ENCODE measurements around the gene OLFML2B. TPM values are rescaled to one million over a fixed set of nuclear protein-coding genes. Genes with fewer than 3 reads are reported as not detected.

OLFML2B gene
- total RNA-seq, 2 donors from 2014 or later: 1.6 to 4.9 TPM

DNA sequence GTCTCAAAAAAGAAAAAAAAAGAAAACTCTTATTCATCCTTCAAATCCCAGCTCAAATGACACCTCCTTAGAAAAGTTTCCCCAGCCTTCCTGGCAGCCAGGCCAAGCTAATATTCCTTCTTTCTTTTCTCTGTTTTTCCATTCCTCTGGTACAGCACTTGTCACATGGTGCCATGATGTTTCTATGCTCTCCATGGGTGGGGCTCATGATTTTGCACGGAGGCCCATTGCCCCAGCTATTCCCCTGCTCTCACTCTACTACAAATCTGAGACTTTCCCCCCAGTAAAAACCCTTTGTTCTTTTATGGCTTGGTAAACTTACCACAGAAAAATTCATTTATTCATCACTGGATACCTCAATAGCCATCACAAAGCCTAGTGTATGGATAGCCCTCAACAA lies 26.5 kb downstream of the OLFML2B start:
- TF ChIP-seq, protein P1, sequence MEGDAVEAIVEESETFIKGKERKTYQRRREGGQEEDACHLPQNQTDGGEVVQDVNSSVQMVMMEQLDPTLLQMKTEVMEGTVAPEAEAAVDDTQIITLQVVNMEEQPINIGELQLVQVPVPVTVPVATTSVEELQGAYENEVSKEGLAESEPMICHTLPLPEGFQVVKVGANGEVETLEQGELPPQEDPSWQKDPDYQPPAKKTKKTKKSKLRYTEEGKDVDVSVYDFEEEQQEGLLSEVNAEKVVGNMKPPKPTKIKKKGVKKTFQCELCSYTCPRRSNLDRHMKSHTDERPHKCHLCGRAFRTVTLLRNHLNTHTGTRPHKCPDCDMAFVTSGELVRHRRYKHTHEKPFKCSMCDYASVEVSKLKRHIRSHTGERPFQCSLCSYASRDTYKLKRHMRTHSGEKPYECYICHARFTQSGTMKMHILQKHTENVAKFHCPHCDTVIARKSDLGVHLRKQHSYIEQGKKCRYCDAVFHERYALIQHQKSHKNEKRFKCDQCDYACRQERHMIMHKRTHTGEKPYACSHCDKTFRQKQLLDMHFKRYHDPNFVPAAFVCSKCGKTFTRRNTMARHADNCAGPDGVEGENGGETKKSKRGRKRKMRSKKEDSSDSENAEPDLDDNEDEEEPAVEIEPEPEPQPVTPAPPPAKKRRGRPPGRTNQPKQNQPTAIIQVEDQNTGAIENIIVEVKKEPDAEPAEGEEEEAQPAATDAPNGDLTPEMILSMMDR (IDR thresholded peaks at IDR 0.05): no peak
- no peak for TF ChIP-seq POLR2A (IDR thresholded peaks at IDR 0.05)
- no peak overlapping the region for H3K27ac ChIP-seq
- no peaks in the 10 kb centered on the region for H3K27me3 ChIP-seq
- H3K4me1 ChIP-seq: no peaks in the 10 kb centered on the region
- 83 to 93% methylated on average over 1 of the region's 1 CpG for WGBS, 2 donors
- no peak for ATAC-seq
- no peak overlapping the region for H3K4me3 ChIP-seq
- no peaks in the 10 kb centered on the region for H3K9me3 ChIP-seq
- no peaks in the 10 kb centered on the region for H3K36me3 ChIP-seq (replicated peaks in 1 of 2; ENCODE audit: insufficient read depth in 1 of 2, low read depth in 2 of 2)
- intact Hi-C loops (cut with DNase I): no loop called here
- DNase-seq: no peak

GRCh38 chr1:161994175-161994668 lies 29.4 kb downstream of the OLFML2B start:
- Histone ChIP-seq H3K27me3 (no peaks in the 10 kb centered on the region), H3K27ac (no peak overlapping the region)

GRCh38 chr1:161993576-161993975 lies 30.1 kb downstream of the OLFML2B start:
- Histone ChIP-seq H3K27me3 (no peaks in the 10 kb centered on the region), H3K4me3 (no peak overlapping the region), H3K9me3 (no peaks in the 10 kb centered on the region), H3K4me1 (no peaks in the 10 kb centered on the region), H3K27ac (no peak overlapping the region), H3K36me3 (replicated peaks in 1 of 2; ENCODE audit: insufficient read depth in 1 of 2, low read depth in 2 of 2) (no peaks in the 10 kb centered on the region)
- DNase-seq: no peak
- intact Hi-C loops (cut with DNase I): no loop called here
- 81 to 83% methylated on average over 9 to 11 of the region's 11 CpGs for WGBS, 2 donors
- no peak for ATAC-seq
- TF ChIP-seq, protein P1 (IDR thresholded peaks at IDR 0.05): no peak
- no peak for TF ChIP-seq POLR2A (IDR thresholded peaks at IDR 0.05)

More at GRCh38 chr1:161994175-161994668, 29.4 kb downstream of the OLFML2B start:
- Histone ChIP-seq H3K4me3 (no peak overlapping the region), H3K4me1 (no peaks in the 10 kb centered on the region), H3K9me3 (no peaks in the 10 kb centered on the region), H3K36me3 (replicated peaks in 1 of 2; ENCODE audit: insufficient read depth in 1 of 2, low read depth in 2 of 2) (no peaks in the 10 kb centered on the region)
- no peak for ATAC-seq
- WGBS, 2 donors: 73% methylated on average over 9 of the region's 9 CpGs
- intact Hi-C loops (cut with DNase I): no loop called here
- DNase-seq: no peak
- TF ChIP-seq, protein P1 (IDR thresholded peaks at IDR 0.05): no peak
- TF ChIP-seq POLR2A (IDR thresholded peaks at IDR 0.05): no peak

GRCh38 chr1:161989786-161990185 lies 33.9 kb downstream of the OLFML2B start:
- WGBS, 2 donors: 61 to 69% methylated on average over 5 of the region's 5 CpGs
- no peak for DNase-seq
- Histone ChIP-seq H3K9me3 (peaks cover 0 to 9% (median 0%) of the 10 kb centered on the region in 3 donors), H3K27ac (no peak overlapping the region), H3K4me1 (no peaks in the 10 kb centered on the region), H3K4me3 (no peak overlapping the region), H3K27me3 (no peaks in the 10 kb centered on the region), H3K36me3 (replicated peaks in 1 of 2; ENCODE audit: insufficient read depth in 1 of 2, low read depth in 2 of 2) (no peaks in the 10 kb centered on the region)
- TF ChIP-seq, protein P1 (IDR thresholded peaks at IDR 0.05): no peak
- TF ChIP-seq POLR2A (IDR thresholded peaks at IDR 0.05): no peak
- intact Hi-C loops (cut with DNase I): no loop called here
- no peak for ATAC-seq

DNA sequence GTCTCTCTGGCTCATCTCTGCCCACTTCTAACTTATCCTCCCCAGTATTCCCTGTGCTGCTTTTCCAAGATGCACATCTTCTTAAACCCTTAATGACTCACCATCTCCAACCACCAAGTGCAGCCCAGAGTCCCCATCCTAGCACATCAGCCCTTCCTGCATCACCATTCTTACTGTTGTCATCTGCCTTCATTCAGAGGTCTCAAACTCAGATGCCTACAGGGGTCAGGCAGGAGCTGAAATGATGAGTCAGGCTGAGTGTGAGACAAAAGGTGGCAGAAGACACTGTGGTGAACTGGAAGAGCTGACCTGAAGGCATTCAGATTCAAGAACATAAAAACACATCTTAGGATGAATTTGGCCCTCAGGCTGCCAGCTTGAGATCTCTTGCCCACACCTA lies 34.6 kb downstream of the OLFML2B start:
- intact Hi-C loops (cut with DNase I): no loop called here
- peaks cover 0 to 9% (median 0%) of the 10 kb centered on the region in 3 donors for H3K9me3 ChIP-seq
- no peak overlapping the region for H3K4me3 ChIP-seq
- DNase-seq: no peak
- no peaks in the 10 kb centered on the region for H3K27me3 ChIP-seq
- H3K27ac ChIP-seq: no peak overlapping the region
- no peaks in the 10 kb centered on the region for H3K4me1 ChIP-seq
- no peaks in the 10 kb centered on the region for H3K36me3 ChIP-seq (replicated peaks in 1 of 2; ENCODE audit: insufficient read depth in 1 of 2, low read depth in 2 of 2)
- TF ChIP-seq, protein P1 (IDR thresholded peaks at IDR 0.05): no peak
- TF ChIP-seq POLR2A (IDR thresholded peaks at IDR 0.05): no peak
- ATAC-seq: no peak
